HEK293T (cell line): Measurements from ENCODE around the gene CTF1.

Experiments
- CTCF ChIA-PET: fragments of 350-600 bp; formaldehyde crosslinking; extraction: SDS; loops from one replicate; lab custom pipeline; 2021; ENCODE audit warnings: antibody characterized with exemption, inconsistent platforms; lab: Yijun Ruan, JAX
- POLR2A ChIA-PET: fragments of 350-600 bp; formaldehyde crosslinking; extraction: SDS; loops from one replicate; lab custom pipeline; 2020; ENCODE audit warnings: antibody characterized with exemption, inconsistent platforms; lab: Yijun Ruan, JAX
- DNase-seq: peaks from one replicate; pipeline ENCODE4 v3.0.0; 2012; ENCODE audit warnings: mixed read lengths; ENCODE audit errors: extremely low spot score
- ARNT ChIP-seq: fragments of 450-650 bp; IDR thresholded peaks from 2 replicates; pipeline ENCODE4 v1.6.1; 2017; ENCODE audit warnings: mild to moderate bottlenecking
- BHLHE40 ChIP-seq: fragments of 450-650 bp; IDR thresholded peaks from 2 replicates; pipeline ENCODE4 v1.6.1; 2016; ENCODE audit warnings: mild to moderate bottlenecking, moderate library complexity, borderline replicate concordance
- CTBP1 ChIP-seq: fragments of 450-650 bp; IDR thresholded peaks from 2 replicates; pipeline ENCODE4 v1.6.1; 2016; ENCODE audit warnings: borderline replicate concordance
- ELF4 ChIP-seq: fragments of 450-650 bp; IDR thresholded peaks from 2 replicates; pipeline ENCODE4 v1.6.1; 2017; ENCODE audit warnings: antibody characterized with exemption
- FOXA1 ChIP-seq: fragments of 450-650 bp; IDR thresholded peaks from 2 replicates; pipeline ENCODE4 v1.6.1; 2016; ENCODE audit warnings: mild to moderate bottlenecking
- FOXK2 ChIP-seq: fragments of 450-650 bp; IDR thresholded peaks from 2 replicates; pipeline ENCODE4 v1.6.1; 2016; ENCODE audit warnings: mild to moderate bottlenecking
- FOXM1 ChIP-seq: fragments of 450-650 bp; IDR thresholded peaks from 2 replicates; pipeline ENCODE4 v1.6.1; 2017; ENCODE audit warnings: mild to moderate bottlenecking, borderline replicate concordance
- HDGF ChIP-seq: fragments of 450-650 bp; IDR thresholded peaks from 2 replicates; pipeline ENCODE4 v1.6.1; 2017; ENCODE audit warnings: antibody characterized with exemption, borderline replicate concordance
- L3MBTL2 ChIP-seq: fragments of 450-650 bp; conservative IDR thresholded peaks from 2 replicates; pipeline ENCODE4 v1.6.1; 2016; ENCODE audit warnings: mild to moderate bottlenecking
- LEF1 ChIP-seq: fragments of 450-650 bp; IDR thresholded peaks from 2 replicates; pipeline ENCODE4 v1.6.1; 2017; ENCODE audit warnings: mild to moderate bottlenecking, borderline replicate concordance
- NFRKB ChIP-seq: fragments of 450-650 bp; IDR thresholded peaks from 2 replicates; pipeline ENCODE4 v1.6.1; 2016; ENCODE audit warnings: mild to moderate bottlenecking, moderate library complexity
- PKNOX1 ChIP-seq: fragments of 450-650 bp; IDR thresholded peaks from 2 replicates; pipeline ENCODE4 v1.6.1; 2016
- SP1 ChIP-seq: fragments of 450-650 bp; IDR thresholded peaks from 2 replicates; pipeline ENCODE4 v1.6.1; 2017
- SUZ12 ChIP-seq: fragments of 450-650 bp; IDR thresholded peaks from 2 replicates; pipeline ENCODE4 v1.6.1; 2016; ENCODE audit warnings: mild to moderate bottlenecking
- TARDBP ChIP-seq: fragments of 450-650 bp; IDR thresholded peaks from 2 replicates; pipeline ENCODE4 v1.6.1; 2016
- ZNF384 ChIP-seq: fragments of 450-650 bp; IDR thresholded peaks from 2 replicates; pipeline ENCODE4 v1.6.1; 2016

The CTF1 gene

DNA sequence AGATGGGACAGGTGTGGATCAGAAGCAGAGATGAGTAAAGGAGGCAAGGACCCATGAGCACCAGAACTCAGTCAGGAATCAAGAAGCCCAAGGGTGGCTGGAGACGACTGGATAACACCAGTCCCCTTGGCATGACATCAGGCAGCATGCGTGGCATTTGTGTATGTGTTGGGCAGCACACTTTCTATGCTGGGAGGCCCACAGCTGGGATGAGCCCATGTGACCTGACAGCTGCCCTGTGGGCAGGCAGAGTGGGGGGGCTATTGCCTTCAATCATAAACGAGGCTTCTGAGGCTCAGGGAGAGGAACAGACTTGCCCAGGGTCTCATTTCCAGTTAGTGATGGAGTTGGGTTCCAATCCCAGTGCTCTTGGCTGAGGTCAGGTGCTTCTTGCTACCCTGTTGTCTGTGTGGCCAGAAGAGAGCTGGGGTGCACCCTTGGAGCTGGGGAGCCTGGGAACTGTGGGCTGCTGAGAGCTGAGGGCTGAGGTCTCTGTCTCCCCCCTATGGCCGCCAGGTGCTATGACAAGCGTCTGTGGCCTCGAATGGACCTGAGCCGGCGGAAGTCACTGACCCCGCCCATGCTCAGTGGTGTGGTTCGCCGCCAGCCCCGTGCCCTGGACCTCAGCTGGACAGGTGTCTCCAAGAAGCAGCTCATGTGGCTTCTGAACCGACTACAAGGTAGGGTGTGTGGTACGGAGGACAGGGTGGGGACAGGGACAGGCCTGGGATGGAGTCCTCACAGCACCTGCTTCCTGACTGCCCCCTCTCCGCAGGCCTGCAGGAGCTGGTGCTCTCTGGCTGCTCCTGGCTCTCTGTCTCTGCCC is 45.4 kb downstream of the CTF1 start:
- no peak for TF ChIP-seq LEF1
- peak; percentile 99 for TF ChIP-seq HDGF
- CTCF ChIA-PET: interaction anchor here (0.6 to 5.6 kb wide), 17 partner anchors 10 to 910 kb away, joined by 3 to 39 read pairs (median 4); no protein-coding TSS in a partner anchor
- peak; percentile 93 for DNase-seq
- POLR2A ChIA-PET: interaction anchor here (0.7 to 2.1 kb wide), 8 partner anchors 13 to 194 kb away, joined by 3 to 9 read pairs (median 3); partner anchors contain the start of genes FBXL19, PHKG2 and ZNF629

- POLR2A ChIA-PET: interaction anchor here (0.7 to 2.1 kb wide), 6 partner anchors 13 to 194 kb away, joined by 3 to 9 read pairs (median 3); partner anchors contain the start of genes FBXL19, PHKG2 and ZNF629
- no peak for DNase-seq
- CTCF ChIA-PET: interaction anchor here (0.6 to 5.6 kb wide), 14 partner anchors 10 to 910 kb away, joined by 3 to 39 read pairs (median 4); no protein-coding TSS in a partner anchor
- no peak for TF ChIP-seq FOXK2
- no peak for TF ChIP-seq ARNT
- no peak for TF ChIP-seq ELF4
- no peak for TF ChIP-seq L3MBTL2
- no peak for TF ChIP-seq PKNOX1
- no peak for TF ChIP-seq HDGF
- TF ChIP-seq BHLHE40: no peak
- no peak for TF ChIP-seq SUZ12
- no peak for TF ChIP-seq LEF1
- no peak for TF ChIP-seq NFRKB
- TF ChIP-seq FOXM1: no peak
- no peak for TF ChIP-seq SP1
- no peak for TF ChIP-seq FOXA1
- no peak for TF ChIP-seq ZNF384
- no peak for TF ChIP-seq TARDBP
- TF ChIP-seq CTBP1: no peak
Observed at GRCh38 chr16:30942426-30942806, 46.0 kb downstream of the CTF1 start.

DNA sequence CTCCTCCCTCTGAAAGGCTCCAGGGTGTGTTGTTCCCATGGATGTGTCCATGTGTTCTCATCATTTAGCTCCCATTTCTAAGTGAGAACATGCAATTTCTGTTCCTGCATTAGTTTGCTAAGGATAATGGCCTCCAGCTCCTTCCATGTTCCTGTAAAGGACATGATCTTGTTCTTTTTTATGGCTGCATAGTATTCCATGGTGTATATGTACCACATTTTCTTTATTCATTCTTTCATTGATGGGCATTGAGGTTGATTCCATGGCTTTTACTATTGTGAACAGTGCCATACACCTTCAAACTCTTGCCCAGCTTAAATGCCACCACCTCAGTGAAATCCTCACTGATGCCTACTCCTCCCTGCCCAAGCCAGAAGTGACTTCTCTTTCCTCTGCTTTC is 47.9 kb downstream of the CTF1 start:
- TF ChIP-seq HDGF (no peak), ARNT (no peak), FOXM1 (no peak), TARDBP (no peak), PKNOX1 (no peak), BHLHE40 (no peak), NFRKB (no peak), ZNF384 (no peak), SP1 (no peak), FOXK2 (no peak), SUZ12 (no peak), FOXA1 (no peak), LEF1 (no peak), ELF4 (no peak), L3MBTL2 (no peak), CTBP1 (no peak)
- no peak for DNase-seq
- POLR2A ChIA-PET: no interaction called here
- CTCF ChIA-PET: interaction anchor here (0.7 to 5.6 kb wide), 2 partner anchors 10 to 113 kb away, joined by 3 to 39 read pairs; no protein-coding TSS in a partner anchor

DNA sequence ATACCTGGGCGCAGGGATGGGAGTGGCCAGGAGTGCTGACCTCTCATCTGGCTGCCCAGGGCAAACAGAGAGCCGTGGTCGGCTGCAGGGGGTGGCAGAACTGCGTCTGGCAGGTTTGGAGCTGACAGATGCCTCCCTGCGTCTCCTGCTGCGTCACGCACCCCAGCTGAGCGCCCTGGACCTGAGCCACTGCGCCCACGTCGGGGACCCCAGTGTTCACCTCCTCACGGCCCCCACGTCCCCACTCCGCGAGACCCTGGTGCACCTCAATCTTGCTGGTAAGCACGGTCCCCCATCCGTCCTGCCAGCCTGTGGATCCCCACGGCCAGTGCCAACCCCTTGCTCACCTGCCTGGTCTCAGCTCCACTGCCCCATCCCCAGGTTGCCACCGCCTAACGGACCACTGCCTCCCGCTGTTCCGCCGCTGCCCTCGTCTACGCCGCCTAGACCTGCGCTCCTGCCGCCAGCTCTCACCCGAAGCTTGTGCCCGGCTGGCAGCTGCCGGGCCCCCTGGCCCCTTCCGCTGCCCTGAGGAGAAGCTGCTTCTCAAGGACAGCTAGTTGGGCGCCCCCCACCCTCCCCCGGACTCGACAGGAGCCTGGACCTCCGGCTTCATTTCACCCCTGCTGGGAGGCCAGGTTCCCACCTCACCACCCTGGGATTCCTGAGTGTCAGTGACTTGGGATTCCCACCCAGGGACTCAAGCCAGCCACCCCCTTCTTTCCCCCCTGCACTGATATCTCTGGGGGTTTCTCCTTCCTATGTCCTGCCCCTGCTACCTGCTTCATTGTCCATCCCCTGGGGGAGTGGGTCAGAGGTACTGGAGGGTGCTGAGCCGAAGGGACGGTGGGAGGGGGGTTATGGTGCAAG is 50.5 kb downstream of the CTF1 start:
- ChIA-PET POLR2A (no interaction called here), CTCF (interaction anchor here (1.0 kb wide), 1 partner anchor 195 kb away, joined by 4 read pairs; no protein-coding TSS in a partner anchor)
- no peak for DNase-seq
- TF ChIP-seq PKNOX1 (no peak), SP1 (no peak), CTBP1 (no peak), FOXA1 (no peak), FOXM1 (no peak), BHLHE40 (no peak), NFRKB (no peak), ARNT (no peak), SUZ12 (no peak), ZNF384 (no peak), HDGF (no peak), TARDBP (no peak), ELF4 (no peak), FOXK2 (no peak), L3MBTL2 (no peak)

DNA sequence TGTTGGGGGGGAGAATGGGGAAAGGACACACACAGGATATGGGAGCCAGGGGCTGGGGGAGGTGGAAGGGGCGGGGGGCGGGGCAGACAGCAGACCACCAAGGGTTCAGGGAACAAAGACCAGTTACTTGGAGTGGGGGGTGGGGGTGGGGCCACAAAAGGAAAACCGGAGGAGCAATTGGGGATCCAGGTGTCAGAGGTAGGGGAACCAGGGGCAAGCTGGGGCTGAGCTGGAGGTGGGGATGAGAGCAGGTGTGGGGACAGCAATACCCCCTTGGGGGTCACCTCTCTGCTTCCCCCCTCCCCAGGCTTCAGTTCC is 51.1 kb downstream of the CTF1 start:
- TF ChIP-seq HDGF (no peak), CTBP1 (no peak), FOXA1 (no peak), ELF4 (no peak), FOXM1 (no peak), ZNF384 (no peak), SUZ12 (no peak), PKNOX1 (no peak), SP1 (no peak), FOXK2 (no peak), NFRKB (no peak), L3MBTL2 (no peak), LEF1 (no peak), ARNT (no peak)
- CTCF ChIA-PET: interaction anchor here (0.6 to 1.0 kb wide), 2 partner anchors 195 to 496 kb away, joined by 3 to 4 read pairs; no protein-coding TSS in a partner anchor
- POLR2A ChIA-PET: no interaction called here
- DNase-seq: no peak
